Heart right ventricle (tissue), 16 donors: Measurements from ENCODE around the gene STK11. TPM values are rescaled to one million over a fixed set of nuclear protein-coding genes. Genes with fewer than 3 reads are reported as not detected.

Experiments used
- ATAC-seq, 8 donors: fragments of 200-7000 bp; cut with Tn5 transposase; one replicate each; pipeline ENCODE4 v1.9.1; 2020; ENCODE audit warnings: mild to moderate bottlenecking in 8 of 8, moderate library complexity in 8 of 8, moderate number of reproducible peaks in 1 of 8
- DNase-seq, 2 donors: peaks; one replicate each; pipeline ENCODE4 v3.0.0-alpha.2; 2020
- H3K27ac ChIP-seq, 10 donors: fragments of 200-600 bp; sonication (generic) in 2 of 10; one replicate each; pipeline versions ENCODE4 v1.5.0 to v1.8.0; 2020 to 2022; ENCODE audit warnings: mild to moderate bottlenecking in 3 of 10
- H3K27me3 ChIP-seq, 7 donors: fragments of 200-600 bp; one replicate each; pipeline ENCODE4 v1.8.0; 2021 to 2022; ENCODE audit warnings: mild to moderate bottlenecking in 2 of 7
- H3K36me3 ChIP-seq, 9 donors: fragments of 200-600 bp; sonication (generic) in 1 of 9; one replicate each; pipeline versions ENCODE4 v1.5.0 to v1.8.0; 2020 to 2022; ENCODE audit warnings: mild to moderate bottlenecking in 2 of 9
- H3K4me1 ChIP-seq, 9 donors: fragments of 200-600 bp; sonication (generic) in 1 of 9; one replicate each; pipeline versions ENCODE4 v1.5.0 to v1.8.0; 2020 to 2022; ENCODE audit warnings: mild to moderate bottlenecking in 4 of 9
- H3K4me3 ChIP-seq, 10 donors: fragments of 200-600 bp; sonication (generic) in 2 of 10; one replicate each; pipeline versions ENCODE4 v1.5.0 to v1.8.0; 2020 to 2022; ENCODE audit warnings: mild to moderate bottlenecking in 7 of 10, moderate library complexity in 2 of 10
- H3K9me3 ChIP-seq, 11 donors: fragments of 200-600 bp in 10 of 11; sonication (generic) in 2 of 11; one replicate each; pipeline versions ENCODE4 v1.5.0 to v1.8.0; 2013 to 2022; ENCODE audit warnings: mild to moderate bottlenecking in 2 of 11, control low read depth in 1 of 11, moderate library complexity in 1 of 11
- WGBS, 2 donors: extraction: QIAGEN DNeasy Blood & Tissue Kit; methylation state at CpG; one replicate each; pipeline ENCODE4 v1.1.7; 2013; ENCODE audit warnings: inconsistent platforms in 1 of 2; 5-methylcytosine and 5-hydroxymethylcytosine counted together
- intact Hi-C, 10 donors: fragments of 100-400 bp; cut with DNase I; formaldehyde crosslinking; loops; one replicate each; pipeline versions ENCODE4 v1.11.1 to v1.14.2; 2022
- polyA plus RNA-seq, 2 donors: library from polyadenylated mRNA; stranded (reverse); fragments of 200-250 nt; gene quantifications; one replicate each; pipeline ENCODE4 v1.2.3, GENCODE V29; 2013
- total RNA-seq, 10 donors: library from RNA; stranded (reverse); fragmentation: NEBNext Ultra II Directional in 3 of 10; extraction: Animal tissue kit (Norgen Biotek cat#: 25700) in 3 of 10; gene quantifications; one replicate each; pipeline versions ENCODE4 v1.2.1 to v1.2.4, GENCODE V29; 2021 to 2023
- TF ChIP-seq, protein P1 (sequence below), 9 donors: fragments of 200-600 bp; sonication (generic) in 2 of 9; IDR thresholded peaks; one replicate each; pipeline versions ENCODE4 v1.5.0 to v1.8.0; 2021 to 2022; ENCODE audit warnings: antibody characterized with exemption in 9 of 9, mild to moderate bottlenecking in 5 of 9, moderate library complexity in 1 of 9
- donor health status: Arrhythmogenic right ventricular cardiomyopathy.
- donor health status: ischemic (EF 13 %, LVEDD 7.1; RV severe dilation, severe dysfunction).
- donor health status: healthy with polysubstance abuse.
- donor health status: DM: no; HTN: yes; CAD: no.
- donor health status: DM: no; HTN: no; CAD: no.
- donor health status: ischemic (EF 25% LVEDD 6.9; RV normal size, moderate dysfunction).
- donor health status: ischemic (EF 25% LVEDD 5.7; RV mildly dilated, moderate dysfunction).
- donor health status: healthy.
- donor health status: DM: yes; HTN: yes; CAD: no.
- donor health status: Ischemic cardiomyopathy.
- donor health status: ischemic (EF 35%, LVEDD 5.7; RV mildly dilated, moderate dysfunction).
- donor health status: nonischemic (EF 11% LVEDD 7.7; RV severe dilation, severe dysfunction).
- donor health status: DM: yes; HTN: yes; CAD: no.
- donor health status: PGD.
- donor health status: ischemic (EF 29% LVEDD 5.4; RV normal size, mild dysfunction).
- donor health status: nonischemic (EF 23%, LVEDD 6.1; RV moderate dilation, normal function).

The STK11 gene
- total and polyA plus RNA-seq, 12 donors = 41.1 to 71.6 (median 46.6) TPM

DNA sequence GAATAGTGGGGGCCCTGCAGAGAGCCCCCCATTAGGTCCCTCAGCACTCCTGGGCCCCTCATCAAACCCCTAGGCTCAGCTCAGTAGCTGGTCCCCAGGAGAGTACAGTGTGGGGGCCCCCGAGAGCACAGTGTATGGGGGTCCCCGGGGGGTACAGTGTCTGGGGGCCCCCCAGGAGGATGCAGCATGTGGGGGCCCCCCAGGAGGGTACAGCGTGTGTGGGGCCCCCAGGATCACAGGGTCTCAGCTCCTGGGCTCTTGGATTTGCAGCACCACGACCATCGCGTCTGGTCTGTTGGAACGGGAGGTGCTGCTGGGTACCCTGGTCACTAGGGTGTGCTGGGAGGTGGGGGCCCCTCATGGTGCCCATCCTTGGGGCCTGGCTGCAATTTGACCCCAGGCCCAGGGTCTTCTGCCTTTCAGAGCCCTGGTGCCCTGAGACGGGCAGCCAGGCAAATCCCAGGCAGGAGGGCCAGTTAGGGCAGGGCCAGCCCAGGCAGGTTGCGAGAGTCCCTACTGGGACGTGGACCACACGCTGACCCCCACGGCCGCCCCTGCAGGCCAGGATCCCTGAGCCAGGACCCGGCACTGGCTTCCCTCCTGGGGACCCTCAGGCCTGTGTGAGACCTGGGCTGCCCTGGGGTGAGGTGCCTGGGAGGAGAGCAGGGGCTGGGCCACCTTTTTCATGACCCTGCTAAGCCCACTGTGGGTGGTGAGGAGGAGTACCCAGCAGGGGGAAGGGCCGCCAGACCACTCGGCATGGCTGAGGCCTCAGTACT is 18.7 kb downstream of the STK11 start:
- H3K27me3 ChIP-seq = no peaks in the 10 kb centered on the region
- ATAC-seq (no peak), DNase-seq (no peak)
- H3K4me3 ChIP-seq = no peak overlapping the region
- WGBS, 2 donors = 91 to 95% methylated on average over 16 of the region's 16 CpGs
- no peak overlapping the region for H3K27ac ChIP-seq
- intact Hi-C loops = no loop called here
- H3K9me3 ChIP-seq = no peaks in the 10 kb centered on the region
- peaks cover 5 to 44% (median 31%) of the 10 kb centered on the region in 9 donors for H3K4me1 ChIP-seq
- TF ChIP-seq, protein P1, sequence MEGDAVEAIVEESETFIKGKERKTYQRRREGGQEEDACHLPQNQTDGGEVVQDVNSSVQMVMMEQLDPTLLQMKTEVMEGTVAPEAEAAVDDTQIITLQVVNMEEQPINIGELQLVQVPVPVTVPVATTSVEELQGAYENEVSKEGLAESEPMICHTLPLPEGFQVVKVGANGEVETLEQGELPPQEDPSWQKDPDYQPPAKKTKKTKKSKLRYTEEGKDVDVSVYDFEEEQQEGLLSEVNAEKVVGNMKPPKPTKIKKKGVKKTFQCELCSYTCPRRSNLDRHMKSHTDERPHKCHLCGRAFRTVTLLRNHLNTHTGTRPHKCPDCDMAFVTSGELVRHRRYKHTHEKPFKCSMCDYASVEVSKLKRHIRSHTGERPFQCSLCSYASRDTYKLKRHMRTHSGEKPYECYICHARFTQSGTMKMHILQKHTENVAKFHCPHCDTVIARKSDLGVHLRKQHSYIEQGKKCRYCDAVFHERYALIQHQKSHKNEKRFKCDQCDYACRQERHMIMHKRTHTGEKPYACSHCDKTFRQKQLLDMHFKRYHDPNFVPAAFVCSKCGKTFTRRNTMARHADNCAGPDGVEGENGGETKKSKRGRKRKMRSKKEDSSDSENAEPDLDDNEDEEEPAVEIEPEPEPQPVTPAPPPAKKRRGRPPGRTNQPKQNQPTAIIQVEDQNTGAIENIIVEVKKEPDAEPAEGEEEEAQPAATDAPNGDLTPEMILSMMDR (IDR thresholded peaks at IDR 0.05) = no peak
- H3K36me3 ChIP-seq = peaks cover 7 to 89% (median 42%) of the 10 kb centered on the region in 9 donors

DNA sequence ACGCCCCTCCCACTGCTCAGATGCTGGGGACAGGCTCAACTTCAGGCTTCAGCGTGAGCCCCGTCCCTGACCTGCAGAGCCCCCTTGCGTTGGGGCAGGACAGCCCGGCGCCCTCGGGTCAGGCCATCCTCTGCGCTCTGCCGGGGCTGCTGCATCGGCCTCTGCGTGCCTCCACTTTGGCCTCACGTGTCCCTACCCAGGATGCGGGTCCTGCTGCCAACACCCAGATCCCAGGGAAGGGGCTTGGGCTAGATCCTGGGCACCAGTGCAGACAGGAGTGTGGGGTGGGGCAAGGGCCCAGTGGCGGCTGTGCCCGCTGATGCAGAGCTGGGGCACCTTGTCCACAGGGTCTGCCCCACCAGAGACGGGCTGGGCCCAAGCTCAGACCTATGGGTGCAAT is 19.3 kb downstream of the STK11 start:
- H3K4me1 ChIP-seq = peaks cover 5 to 38% (median 26%) of the 10 kb centered on the region in 9 donors
- WGBS, 2 donors = 89 to 92% methylated on average over 16 of the region's 16 CpGs
- intact Hi-C loops = no loop called here
- DNase-seq (no peak), ATAC-seq (no peak)
- TF ChIP-seq, protein P1 (IDR thresholded peaks at IDR 0.05) = no peak
- H3K4me3 ChIP-seq = no peak overlapping the region
- H3K9me3 ChIP-seq = no peaks in the 10 kb centered on the region
- no peak overlapping the region for H3K27ac ChIP-seq
- peaks cover 7 to 85% (median 42%) of the 10 kb centered on the region in 9 donors for H3K36me3 ChIP-seq
- H3K27me3 ChIP-seq = no peaks in the 10 kb centered on the region

DNA sequence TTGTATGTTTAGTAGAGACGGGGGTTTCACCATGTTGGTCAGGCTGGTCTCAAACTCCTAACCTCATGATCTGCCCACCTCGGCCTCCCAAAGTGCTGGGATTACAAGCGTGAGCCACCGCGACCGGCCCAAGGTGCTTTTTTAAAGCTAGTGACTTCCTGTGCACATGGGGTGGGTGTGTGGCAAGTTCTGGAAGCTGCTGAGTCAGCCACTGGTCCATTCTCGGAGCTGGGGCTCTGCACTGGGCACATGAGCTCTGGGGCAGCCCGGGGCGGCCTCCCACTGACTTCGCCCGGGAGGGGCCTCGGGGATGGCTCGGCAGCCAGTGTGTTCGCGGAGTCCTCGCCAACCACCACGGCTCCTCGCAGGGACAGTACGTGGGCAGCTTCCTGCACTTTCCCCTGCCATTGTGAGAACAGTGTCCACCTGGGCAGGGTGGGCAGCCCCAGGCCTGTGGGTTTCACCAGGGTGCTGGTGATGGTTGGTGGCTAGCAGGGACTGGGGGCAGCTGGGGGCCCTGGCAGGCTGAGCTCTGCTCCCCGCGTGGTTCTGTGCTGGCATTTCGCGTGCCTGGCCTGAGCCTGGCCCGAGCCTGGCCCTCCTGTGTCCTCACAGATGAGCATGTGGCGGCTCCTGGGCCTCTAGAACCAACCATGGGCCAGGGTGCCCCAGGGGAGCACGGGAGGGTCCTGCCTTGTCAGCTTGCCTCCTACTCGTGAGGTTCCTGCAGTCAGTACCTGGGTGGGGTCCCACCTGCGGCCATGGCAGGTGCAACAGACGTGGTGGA is 20.1 kb downstream of the STK11 start:
- H3K36me3 ChIP-seq = peaks cover under 1 to 78% (median 40%) of the 10 kb centered on the region in 9 donors
- H3K27ac ChIP-seq = no peak overlapping the region
- H3K27me3 ChIP-seq = no peaks in the 10 kb centered on the region
- ATAC-seq (no peak), DNase-seq (no peak)
- no peaks in the 10 kb centered on the region for H3K9me3 ChIP-seq
- 89 to 90% methylated on average over 29 of the region's 29 CpGs for WGBS, 2 donors
- TF ChIP-seq, protein P1 (IDR thresholded peaks at IDR 0.05) = no peak
- peaks cover 5 to 31% (median 18%) of the 10 kb centered on the region in 9 donors for H3K4me1 ChIP-seq
- H3K4me3 ChIP-seq = no peak overlapping the region
- intact Hi-C loops = no loop called here

DNA sequence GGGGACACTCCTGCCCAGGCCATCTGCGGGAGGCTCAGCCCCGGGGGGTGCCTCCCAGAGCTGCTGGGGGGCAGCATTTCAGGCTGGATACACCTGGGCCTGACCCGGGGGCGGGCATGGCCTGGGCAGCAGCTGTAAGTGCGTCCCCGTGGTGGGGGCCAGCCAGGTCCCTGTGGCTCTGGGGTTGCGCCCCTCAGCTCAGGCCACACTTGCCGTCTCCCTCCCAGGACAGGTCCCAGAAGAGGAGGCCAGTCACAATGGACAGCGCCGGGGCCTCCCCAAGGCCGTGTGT is 20.6 kb downstream of the STK11 start:
- H3K36me3 ChIP-seq = peaks cover 0 to 72% (median 35%) of the 10 kb centered on the region in 9 donors
- H3K4me1 ChIP-seq = peaks cover 5 to 26% (median 12%) of the 10 kb centered on the region in 9 donors
- TF ChIP-seq, protein P1 (IDR thresholded peaks at IDR 0.05) = no peak
- no peak overlapping the region for H3K27ac ChIP-seq
- intact Hi-C loops = no loop called here
- no peaks in the 10 kb centered on the region for H3K9me3 ChIP-seq
- no peaks in the 10 kb centered on the region for H3K27me3 ChIP-seq
- no peak overlapping the region for H3K4me3 ChIP-seq
- DNase-seq = no peak
- WGBS, 2 donors = 92 to 94% methylated on average over 11 of the region's 11 CpGs
- ATAC-seq = no peak
